ENCODE results near the gene DNAJC5G. TPM values are rescaled to one million over a fixed set of nuclear protein-coding genes. Genes with fewer than 3 reads are reported as not detected.

Gene DNAJC5G
- total RNA-seq, 1 donor from 2014 or later, result not detected

DNA sequence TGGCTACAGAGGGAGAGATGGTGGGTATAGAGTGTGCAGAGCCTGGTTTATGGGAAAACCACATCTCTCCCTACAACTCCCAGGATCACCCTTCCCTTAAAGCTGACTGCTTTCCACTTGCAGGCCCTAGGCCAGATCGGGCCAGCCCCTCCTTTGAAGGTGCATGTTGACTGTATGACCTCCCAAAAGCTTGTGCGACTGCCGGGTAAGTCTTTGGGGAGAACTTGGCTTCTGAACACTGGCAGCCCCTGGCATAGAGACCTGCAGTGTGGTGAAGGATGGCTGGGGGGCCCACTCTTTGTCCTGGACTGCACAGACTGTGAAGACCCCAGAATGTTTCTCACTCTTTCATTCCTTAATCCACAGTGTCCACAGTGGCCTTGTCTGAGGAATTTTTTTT, 38.6 kb upstream of the DNAJC5G start:
- Mint-ChIP-seq H3K36me3 (ENCODE audit: low read depth, unreplicated experiment) (peaks cover 20% of the 10 kb centered on the region), H3K4me1 (ENCODE audit: low read depth, unreplicated experiment) (no peaks in the 10 kb centered on the region), H3K27ac (ENCODE audit: unreplicated experiment) (no peak overlapping the region), H3K27me3 (ENCODE audit: low read depth, unreplicated experiment) (no peaks in the 10 kb centered on the region), H3K4me3 (ENCODE audit: unreplicated experiment) (no peak overlapping the region), H3K9me3 (ENCODE audit: unreplicated experiment) (no peaks in the 10 kb centered on the region)
- peaks cover 70% of the 10 kb centered on the region for H3K36me3 ChIP-seq (ENCODE audit: insufficient read depth, low read length)
- H2AFZ ChIP-seq (ENCODE audit: low read depth, low read length), result no peak overlapping the region
- TF ChIP-seq EZH2 (IDR thresholded peaks at IDR 0.05; ENCODE audit: insufficient read depth, low read length), result no peak
- TF ChIP-seq, protein P1, sequence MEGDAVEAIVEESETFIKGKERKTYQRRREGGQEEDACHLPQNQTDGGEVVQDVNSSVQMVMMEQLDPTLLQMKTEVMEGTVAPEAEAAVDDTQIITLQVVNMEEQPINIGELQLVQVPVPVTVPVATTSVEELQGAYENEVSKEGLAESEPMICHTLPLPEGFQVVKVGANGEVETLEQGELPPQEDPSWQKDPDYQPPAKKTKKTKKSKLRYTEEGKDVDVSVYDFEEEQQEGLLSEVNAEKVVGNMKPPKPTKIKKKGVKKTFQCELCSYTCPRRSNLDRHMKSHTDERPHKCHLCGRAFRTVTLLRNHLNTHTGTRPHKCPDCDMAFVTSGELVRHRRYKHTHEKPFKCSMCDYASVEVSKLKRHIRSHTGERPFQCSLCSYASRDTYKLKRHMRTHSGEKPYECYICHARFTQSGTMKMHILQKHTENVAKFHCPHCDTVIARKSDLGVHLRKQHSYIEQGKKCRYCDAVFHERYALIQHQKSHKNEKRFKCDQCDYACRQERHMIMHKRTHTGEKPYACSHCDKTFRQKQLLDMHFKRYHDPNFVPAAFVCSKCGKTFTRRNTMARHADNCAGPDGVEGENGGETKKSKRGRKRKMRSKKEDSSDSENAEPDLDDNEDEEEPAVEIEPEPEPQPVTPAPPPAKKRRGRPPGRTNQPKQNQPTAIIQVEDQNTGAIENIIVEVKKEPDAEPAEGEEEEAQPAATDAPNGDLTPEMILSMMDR (IDR thresholded peaks at IDR 0.05; ENCODE audit: insufficient read depth, low read depth, low read length), result no peak
- no peak for FAIRE-seq
- H3K79me2 ChIP-seq (ENCODE audit: insufficient read depth, low read length), result no peaks in the 10 kb centered on the region
- no peak overlapping the region for H3K27ac ChIP-seq (ENCODE audit: low read depth, low read length)
- no peak overlapping the region for H3K4me2 ChIP-seq (ENCODE audit: low read length)
- H3K4me3 ChIP-seq (ENCODE audit: insufficient read depth, low read depth, low read length), result no peak overlapping the region
- H3K9ac ChIP-seq (ENCODE audit: low read length), result no peak overlapping the region
- DNase-seq (ENCODE audit: low read depth), result no peak
- no peaks in the 10 kb centered on the region for H3K9me3 ChIP-seq (ENCODE audit: insufficient read depth, low read depth, low read length)
- H4K20me1 ChIP-seq (ENCODE audit: insufficient read depth, low read length), result peaks cover 19% of the 10 kb centered on the region
- no peaks in the 10 kb centered on the region for H3K4me1 ChIP-seq (ENCODE audit: insufficient read depth, low read length)
- no peaks in the 10 kb centered on the region for H3K27me3 ChIP-seq (ENCODE audit: insufficient read depth, low read length)

DNA sequence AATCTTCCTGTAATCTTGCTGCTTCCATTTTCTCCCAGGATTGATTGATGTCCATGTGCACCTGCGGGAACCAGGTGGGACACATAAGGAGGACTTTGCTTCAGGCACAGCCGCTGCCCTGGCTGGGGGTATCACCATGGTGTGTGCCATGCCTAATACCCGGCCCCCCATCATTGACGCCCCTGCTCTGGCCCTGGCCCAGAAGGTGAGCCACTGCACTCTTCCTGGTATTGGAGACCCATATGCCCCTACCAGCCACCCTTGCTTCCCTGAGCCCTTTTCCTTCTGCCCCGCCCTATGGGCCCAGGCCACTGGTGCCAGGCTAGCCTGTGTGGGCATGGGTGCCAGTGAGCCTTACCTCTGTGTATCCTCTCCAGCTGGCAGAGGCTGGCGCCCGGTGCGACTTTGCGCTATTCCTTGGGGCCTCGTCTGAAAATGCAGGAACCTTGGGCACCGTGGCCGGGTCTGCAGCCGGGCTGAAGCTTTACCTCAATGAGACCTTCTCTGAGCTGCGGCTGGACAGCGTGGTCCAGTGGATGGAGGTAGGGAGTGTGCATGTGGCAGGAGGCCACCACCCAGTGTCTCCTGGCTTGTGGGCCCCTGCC, 37.8 kb upstream of the DNAJC5G start:
- Histone ChIP-seq H3K9me3 (ENCODE audit: insufficient read depth, low read depth, low read length) (no peaks in the 10 kb centered on the region), H3K4me2 (ENCODE audit: low read length) (no peak overlapping the region), H3K9ac (ENCODE audit: low read length) (no peak overlapping the region), H3K27ac (ENCODE audit: low read depth, low read length) (no peak overlapping the region), H3K4me1 (ENCODE audit: insufficient read depth, low read length) (no peaks in the 10 kb centered on the region), H3K27me3 (ENCODE audit: insufficient read depth, low read length) (no peaks in the 10 kb centered on the region), H4K20me1 (ENCODE audit: insufficient read depth, low read length) (peaks cover 19% of the 10 kb centered on the region), H3K36me3 (ENCODE audit: insufficient read depth, low read length) (peaks cover 66% of the 10 kb centered on the region), H3K79me2 (ENCODE audit: insufficient read depth, low read length) (no peaks in the 10 kb centered on the region), H2AFZ (ENCODE audit: low read depth, low read length) (no peak overlapping the region), H3K4me3 (ENCODE audit: insufficient read depth, low read depth, low read length) (no peak overlapping the region)
- Mint-ChIP-seq H3K27ac (ENCODE audit: unreplicated experiment) (no peak overlapping the region), H3K9me3 (ENCODE audit: unreplicated experiment) (no peaks in the 10 kb centered on the region), H3K4me3 (ENCODE audit: unreplicated experiment) (no peak overlapping the region), H3K4me1 (ENCODE audit: low read depth, unreplicated experiment) (no peaks in the 10 kb centered on the region), H3K36me3 (ENCODE audit: low read depth, unreplicated experiment) (peaks cover 24% of the 10 kb centered on the region), H3K27me3 (ENCODE audit: low read depth, unreplicated experiment) (no peaks in the 10 kb centered on the region)
- FAIRE-seq (no peak), DNase-seq (ENCODE audit: low read depth) (no peak)
- TF ChIP-seq, protein P1 (IDR thresholded peaks at IDR 0.05; ENCODE audit: insufficient read depth, low read depth, low read length), result no peak
- TF ChIP-seq EZH2 (IDR thresholded peaks at IDR 0.05; ENCODE audit: insufficient read depth, low read length), result no peak

DNA sequence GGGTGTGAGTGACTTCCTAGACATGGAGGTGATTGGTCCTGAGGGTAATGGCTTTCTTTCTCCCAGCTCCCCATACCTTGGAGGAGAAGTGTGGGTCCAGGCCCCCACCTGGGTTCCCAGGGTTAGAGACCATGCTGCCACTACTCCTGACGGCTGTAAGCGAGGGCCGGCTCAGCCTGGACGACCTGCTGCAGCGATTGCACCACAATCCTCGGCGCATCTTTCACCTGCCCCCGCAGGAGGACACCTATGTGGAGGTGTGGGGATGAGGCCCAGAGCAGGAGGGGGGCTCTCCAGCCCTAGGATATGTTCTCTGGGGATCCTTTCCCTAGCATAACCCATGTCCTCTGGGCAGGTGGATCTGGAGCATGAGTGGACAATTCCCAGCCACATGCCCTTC, 36.3 kb upstream of the DNAJC5G start:
- H4K20me1 ChIP-seq (ENCODE audit: insufficient read depth, low read length), result peaks cover 10% of the 10 kb centered on the region
- no peaks in the 10 kb centered on the region for H3K9me3 ChIP-seq (ENCODE audit: insufficient read depth, low read depth, low read length)
- H3K27ac ChIP-seq (ENCODE audit: low read depth, low read length), result no peak overlapping the region
- Mint-ChIP-seq H3K4me1 (ENCODE audit: low read depth, unreplicated experiment) (no peaks in the 10 kb centered on the region), H3K27me3 (ENCODE audit: low read depth, unreplicated experiment) (no peaks in the 10 kb centered on the region), H3K4me3 (ENCODE audit: unreplicated experiment) (no peak overlapping the region), H3K36me3 (ENCODE audit: low read depth, unreplicated experiment) (peaks cover 31% of the 10 kb centered on the region), H3K27ac (ENCODE audit: unreplicated experiment) (no peak overlapping the region), H3K9me3 (ENCODE audit: unreplicated experiment) (no peaks in the 10 kb centered on the region)
- H3K9ac ChIP-seq (ENCODE audit: low read length), result no peak overlapping the region
- no peaks in the 10 kb centered on the region for H3K79me2 ChIP-seq (ENCODE audit: insufficient read depth, low read length)
- no peaks in the 10 kb centered on the region for H3K4me1 ChIP-seq (ENCODE audit: insufficient read depth, low read length)
- H3K4me3 ChIP-seq (ENCODE audit: insufficient read depth, low read depth, low read length), result no peak overlapping the region
- DNase-seq (ENCODE audit: low read depth) (no peak), FAIRE-seq (no peak)
- TF ChIP-seq EZH2 (IDR thresholded peaks at IDR 0.05; ENCODE audit: insufficient read depth, low read length), result no peak
- TF ChIP-seq, protein P1 (IDR thresholded peaks at IDR 0.05; ENCODE audit: insufficient read depth, low read depth, low read length), result no peak
- H3K27me3 ChIP-seq (ENCODE audit: insufficient read depth, low read length), result no peaks in the 10 kb centered on the region
- no peak overlapping the region for H2AFZ ChIP-seq (ENCODE audit: low read depth, low read length)
- H3K4me2 ChIP-seq (ENCODE audit: low read length), result no peak overlapping the region
- H3K36me3 ChIP-seq (ENCODE audit: insufficient read depth, low read length), result peaks cover 62% of the 10 kb centered on the region

Measured in astrocyte (in vitro differentiated cells and primary cell).